ENCODE results near the gene SLAMF7.
A peak's percentile ranks its signal among the peaks of the same experiment; 100 is the strongest.
"Not testable (repeated sequence)": the region's sequence is repeated elsewhere in the genome, so short reads cannot be mapped to it uniquely, and the experiment has no call there.

SLAMF7 gene

GRCh38 chr1:160720356-160721085 lies 18.5 kb upstream of the SLAMF7 start:
- peak; percentile 37 for DNase-seq (ENCODE audit: low spot score)

GRCh38 chr1:160721473-160721872 lies 17.6 kb upstream of the SLAMF7 start:
- no peak for DNase-seq (ENCODE audit: low spot score)

- no peak for DNase-seq (ENCODE audit: low spot score)
Measured at GRCh38 chr1:160722726-160723125, 16.3 kb upstream of the SLAMF7 start.

- no peak for DNase-seq (ENCODE audit: low spot score)
Measured at GRCh38 chr1:160723332-160723731, 15.7 kb upstream of the SLAMF7 start.

- DNase-seq (ENCODE audit: low spot score) = peak; percentile 2
Measured at GRCh38 chr1:160724465-160725242, 14.4 kb upstream of the SLAMF7 start.

- no peak for DNase-seq (ENCODE audit: low spot score)
Measured at GRCh38 chr1:160726114-160726497, 12.9 kb upstream of the SLAMF7 start.

GRCh38 chr1:160726498-160727315 lies 12.3 kb upstream of the SLAMF7 start:
- peak; percentile 74 for DNase-seq (ENCODE audit: low spot score)

GRCh38 chr1:160727316-160727640 lies 11.8 kb upstream of the SLAMF7 start:
- no peak for DNase-seq (ENCODE audit: low spot score)

GRCh38 chr1:160731564-160731963 lies 7.5 kb upstream of the SLAMF7 start:
- DNase-seq (ENCODE audit: low spot score) = not testable (repeated sequence)

GRCh38 chr1:160731990-160732389 lies 7.1 kb upstream of the SLAMF7 start:
- DNase-seq (ENCODE audit: low spot score) = no peak

GRCh38 chr1:160733898-160734297 lies 5.1 kb upstream of the SLAMF7 start:
- no peak for DNase-seq (ENCODE audit: low spot score)

GRCh38 chr1:160734301-160734700 lies 4.7 kb upstream of the SLAMF7 start:
- DNase-seq (ENCODE audit: low spot score) = no peak

- DNase-seq (ENCODE audit: low spot score) = no peak
Measured at GRCh38 chr1:160738271-160738670, 776 bp upstream of the SLAMF7 start.

- DNase-seq (ENCODE audit: low spot score) = no peak
Measured at GRCh38 chr1:160740133-160740688, 1.2 kb downstream of the SLAMF7 start.

GRCh38 chr1:160741092-160741501 lies 2.0 kb downstream of the SLAMF7 start:
- no peak for DNase-seq (ENCODE audit: low spot score)

GRCh38 chr1:160741612-160742348 lies 2.7 kb downstream of the SLAMF7 start:
- DNase-seq (ENCODE audit: low spot score) = no peak

- no peak for DNase-seq (ENCODE audit: low spot score)
Measured at GRCh38 chr1:160742428-160743127, 3.5 kb downstream of the SLAMF7 start.

GRCh38 chr1:160743266-160743665 lies 4.2 kb downstream of the SLAMF7 start:
- DNase-seq (ENCODE audit: low spot score) = no peak

- DNase-seq (ENCODE audit: low spot score) = no peak
Measured at GRCh38 chr1:160744199-160744851, 5.3 kb downstream of the SLAMF7 start.

- no peak for DNase-seq (ENCODE audit: low spot score)
Measured at GRCh38 chr1:160744852-160745520, 5.9 kb downstream of the SLAMF7 start.

All from kidney tubule cell (primary cell).